Mesodermal cell (in vitro differentiated cells): ENCODE results near the gene PALD1.
A peak's percentile ranks its signal among the peaks of the same experiment; 100 is the strongest.

Experiments used
- H3K27ac ChIP-seq: 2 replicates; pipeline ENCODE4 v1.7.0; 2013; ENCODE audit warnings: mild to moderate bottlenecking, low read depth, low read length, moderate library complexity; ENCODE audit not compliant: severe bottlenecking
- H3K36me3 ChIP-seq: 2 replicates; pipeline ENCODE4 v1.7.1; 2013; ENCODE audit warnings: mild to moderate bottlenecking, low read length, moderate library complexity; ENCODE audit not compliant: control insufficient read depth, insufficient read depth
- H3K4me1 ChIP-seq: one replicate; pipeline ENCODE4 v1.7.1; 2013; ENCODE audit warnings: mild to moderate bottlenecking, low read length; ENCODE audit not compliant: insufficient read depth, control insufficient read depth, poor library complexity, severe bottlenecking
- H3K4me3 ChIP-seq: 2 replicates; pipeline ENCODE4 v1.7.0; 2013; ENCODE audit warnings: low read length, control low read depth, mild to moderate bottlenecking; ENCODE audit not compliant: insufficient read depth, poor library complexity, severe bottlenecking; ENCODE audit errors: extremely low read depth
- H3K9me3 ChIP-seq: 2 replicates; pipeline ENCODE4 v1.7.1; 2013; ENCODE audit warnings: mild to moderate bottlenecking, low read length, moderate library complexity; ENCODE audit not compliant: control insufficient read depth
- WGBS, 2 experiments: methylation state at CpG; one replicate each; pipeline ENCODE4 v1.1.5; 2013; ENCODE audit warnings: missing lambda C conversion rate in 2 of 2; ENCODE audit not compliant: insufficient coverage in 2 of 2; 5-methylcytosine and 5-hydroxymethylcytosine counted together

The PALD1 gene

GRCh38 chr10:70550459-70550858 lies 71.9 kb downstream of the PALD1 start:
- WGBS, 2 experiments: 89 to 91% methylated on average over 4 of the region's 6 CpGs
- H3K27ac ChIP-seq: no peak overlapping the region
- H3K36me3 ChIP-seq: no peaks in the 10 kb centered on the region
- H3K4me3 ChIP-seq: no peak overlapping the region
- H3K9me3 ChIP-seq: no peaks in the 10 kb centered on the region
- no peaks in the 10 kb centered on the region for H3K4me1 ChIP-seq

- no peaks in the 10 kb centered on the region for H3K4me1 ChIP-seq
- no peak overlapping the region for H3K4me3 ChIP-seq
- H3K9me3 ChIP-seq: no peaks in the 10 kb centered on the region
- peak overlapping the region; percentile 66 for H3K27ac ChIP-seq
- H3K36me3 ChIP-seq: no peaks in the 10 kb centered on the region
- 88 to 89% methylated on average over 1 of the region's 2 CpGs for whole genome bisulfite sequencing, 2 experiments
These were observed 72.9 kb downstream of the PALD1 start for GRCh38 chr10:70551466-70551865.

- Histone ChIP-seq H3K9me3 (no peaks in the 10 kb centered on the region), H3K4me3 (no peak overlapping the region), H3K36me3 (no peaks in the 10 kb centered on the region), H3K4me1 (no peaks in the 10 kb centered on the region), H3K27ac (peak overlapping the region; percentile 66)
- 94 to 95% methylated on average over 11 to 15 of the region's 19 CpGs for WGBS, 2 experiments
These were observed 73.4 kb downstream of the PALD1 start for GRCh38 chr10:70551971-70552422.

- H3K9me3 ChIP-seq: no peaks in the 10 kb centered on the region
- WGBS, 2 experiments: 91 to 99% methylated on average over 4 to 5 of the region's 6 CpGs
- peak overlapping the region; percentile 49 for H3K27ac ChIP-seq
- H3K4me3 ChIP-seq: no peak overlapping the region
- no peaks in the 10 kb centered on the region for H3K36me3 ChIP-seq
- no peaks in the 10 kb centered on the region for H3K4me1 ChIP-seq
These were observed 74.0 kb downstream of the PALD1 start for GRCh38 chr10:70552586-70552985.

GRCh38 chr10:70555371-70555770 lies 76.8 kb downstream of the PALD1 start:
- WGBS, 2 experiments: 89 to 93% methylated on average over 11 of the region's 11 CpGs
- Histone ChIP-seq H3K27ac (no peak overlapping the region), H3K4me1 (peaks cover 9% of the 10 kb centered on the region), H3K36me3 (no peaks in the 10 kb centered on the region), H3K9me3 (no peaks in the 10 kb centered on the region), H3K4me3 (no peak overlapping the region)

GRCh38 chr10:70557086-70557845 lies 78.7 kb downstream of the PALD1 start:
- WGBS, 2 experiments: 93 to 98% methylated on average over 8 of the region's 11 CpGs
- peaks cover 9% of the 10 kb centered on the region for H3K4me1 ChIP-seq
- H3K9me3 ChIP-seq: no peaks in the 10 kb centered on the region
- no peak overlapping the region for H3K27ac ChIP-seq
- H3K4me3 ChIP-seq: no peak overlapping the region
- H3K36me3 ChIP-seq: no peaks in the 10 kb centered on the region

GRCh38 chr10:70557876-70558275 lies 79.3 kb downstream of the PALD1 start:
- no peak overlapping the region for H3K27ac ChIP-seq
- WGBS, 2 experiments: 71 to 100% methylated on average over 1 of the region's 2 CpGs

GRCh38 chr10:70558295-70558694 lies 79.7 kb downstream of the PALD1 start:
- Histone ChIP-seq H3K4me3 (no peak overlapping the region), H3K27ac (peak overlapping the region; percentile 71), H3K4me1 (peaks cover 9% of the 10 kb centered on the region), H3K36me3 (no peaks in the 10 kb centered on the region), H3K9me3 (no peaks in the 10 kb centered on the region)
- 91 to 97% methylated on average over 10 to 11 of the region's 11 CpGs for WGBS, 2 experiments

More at GRCh38 chr10:70557876-70558275, 79.3 kb downstream of the PALD1 start:
- H3K9me3 ChIP-seq: no peaks in the 10 kb centered on the region
- no peaks in the 10 kb centered on the region for H3K36me3 ChIP-seq
- H3K4me1 ChIP-seq: peaks cover 9% of the 10 kb centered on the region
- H3K4me3 ChIP-seq: no peak overlapping the region

- H3K4me3 ChIP-seq: no peak overlapping the region
- no peaks in the 10 kb centered on the region for H3K9me3 ChIP-seq
- no peaks in the 10 kb centered on the region for H3K36me3 ChIP-seq
- 70 to 75% methylated on average over 13 to 19 of the region's 20 CpGs for WGBS, 2 experiments
- H3K4me1 ChIP-seq: peaks cover 9% of the 10 kb centered on the region
- H3K27ac ChIP-seq: peak overlapping the region; percentile 71
These were observed 80.6 kb downstream of the PALD1 start for GRCh38 chr10:70558871-70559810.

- WGBS, 2 experiments: 91 to 93% methylated on average over 3 to 5 of the region's 5 CpGs
- peak overlapping the region; percentile 71 for H3K27ac ChIP-seq
- no peaks in the 10 kb centered on the region for H3K36me3 ChIP-seq
- H3K4me1 ChIP-seq: peaks cover 9% of the 10 kb centered on the region
- no peaks in the 10 kb centered on the region for H3K9me3 ChIP-seq
- no peak overlapping the region for H3K4me3 ChIP-seq
These were observed 81.3 kb downstream of the PALD1 start for GRCh38 chr10:70559861-70560260.
